GM06990 (cell line): ENCODE measurements around the gene MYH7.

Experiments
- DNase-seq: peaks from one replicate; pipeline ENCODE4 v3.0.0-alpha.2; 2011; ENCODE audit not compliant: insufficient read length; ENCODE audit errors: extremely low read depth
- H3K27me3 ChIP-seq: replicated peaks from 2 replicates; pipeline ENCODE4 v1.6.0; 2011; ENCODE audit warnings: low read length; ENCODE audit not compliant: control insufficient read depth, insufficient read depth
- H3K36me3 ChIP-seq: 2 replicates; pipeline ENCODE4 v1.5.1; 2011; ENCODE audit warnings: low read length; ENCODE audit not compliant: control insufficient read depth, insufficient read depth
- H3K4me3 ChIP-seq: replicated peaks from 2 replicates; pipeline ENCODE4 v1.5.1; 2011; ENCODE audit warnings: low read depth, mild to moderate bottlenecking, control low read depth, low read length
- TF ChIP-seq, protein P1 (sequence below): IDR thresholded peaks from 2 replicates; pipeline ENCODE4 v1.5.1; 2011; ENCODE audit warnings: low read length, control low read depth, mild to moderate bottlenecking, inconsistent platforms; ENCODE audit not compliant: insufficient read depth, poor library complexity, severe bottlenecking

Gene MYH7

GRCh38 chr14:23406244-23406643 is 29.2 kb downstream of the MYH7 start:
- Histone ChIP-seq H3K36me3 (no peaks in the 10 kb centered on the region), H3K27me3 (peaks cover 5% of the 10 kb centered on the region), H3K4me3 (no peak overlapping the region)
- TF ChIP-seq, protein P1, sequence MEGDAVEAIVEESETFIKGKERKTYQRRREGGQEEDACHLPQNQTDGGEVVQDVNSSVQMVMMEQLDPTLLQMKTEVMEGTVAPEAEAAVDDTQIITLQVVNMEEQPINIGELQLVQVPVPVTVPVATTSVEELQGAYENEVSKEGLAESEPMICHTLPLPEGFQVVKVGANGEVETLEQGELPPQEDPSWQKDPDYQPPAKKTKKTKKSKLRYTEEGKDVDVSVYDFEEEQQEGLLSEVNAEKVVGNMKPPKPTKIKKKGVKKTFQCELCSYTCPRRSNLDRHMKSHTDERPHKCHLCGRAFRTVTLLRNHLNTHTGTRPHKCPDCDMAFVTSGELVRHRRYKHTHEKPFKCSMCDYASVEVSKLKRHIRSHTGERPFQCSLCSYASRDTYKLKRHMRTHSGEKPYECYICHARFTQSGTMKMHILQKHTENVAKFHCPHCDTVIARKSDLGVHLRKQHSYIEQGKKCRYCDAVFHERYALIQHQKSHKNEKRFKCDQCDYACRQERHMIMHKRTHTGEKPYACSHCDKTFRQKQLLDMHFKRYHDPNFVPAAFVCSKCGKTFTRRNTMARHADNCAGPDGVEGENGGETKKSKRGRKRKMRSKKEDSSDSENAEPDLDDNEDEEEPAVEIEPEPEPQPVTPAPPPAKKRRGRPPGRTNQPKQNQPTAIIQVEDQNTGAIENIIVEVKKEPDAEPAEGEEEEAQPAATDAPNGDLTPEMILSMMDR = no peak
- DNase-seq = no peak

- no peak overlapping the region for H3K4me3 ChIP-seq
- peaks cover 5% of the 10 kb centered on the region for H3K27me3 ChIP-seq
- H3K36me3 ChIP-seq = no peaks in the 10 kb centered on the region
- TF ChIP-seq, protein P1 = no peak
- no peak for DNase-seq
Measured at GRCh38 chr14:23405516-23406025, 29.9 kb downstream of the MYH7 start.

- TF ChIP-seq, protein P1 = no peak
- Histone ChIP-seq H3K36me3 (no peaks in the 10 kb centered on the region), H3K4me3 (no peak overlapping the region), H3K27me3 (peaks cover 5% of the 10 kb centered on the region)
- no peak for DNase-seq
Measured at GRCh38 chr14:23405096-23405495, 30.4 kb downstream of the MYH7 start.

GRCh38 chr14:23404331-23404900 is 31.0 kb downstream of the MYH7 start:
- DNase-seq = no peak
- TF ChIP-seq, protein P1 = no peak
- H3K27me3 ChIP-seq = peaks cover 5% of the 10 kb centered on the region
- no peak overlapping the region for H3K4me3 ChIP-seq
- H3K36me3 ChIP-seq = no peaks in the 10 kb centered on the region

GRCh38 chr14:23403908-23404307 is 31.6 kb downstream of the MYH7 start:
- no peak for DNase-seq
- TF ChIP-seq, protein P1 = no peak
- Histone ChIP-seq H3K4me3 (no peak overlapping the region), H3K27me3 (peaks cover 5% of the 10 kb centered on the region), H3K36me3 (no peaks in the 10 kb centered on the region)

- no peak for DNase-seq
- TF ChIP-seq, protein P1 = no peak
- H3K36me3 ChIP-seq = no peaks in the 10 kb centered on the region
- H3K27me3 ChIP-seq = peaks cover 5% of the 10 kb centered on the region
- H3K4me3 ChIP-seq = no peak overlapping the region
Measured at GRCh38 chr14:23403139-23403438, 32.4 kb downstream of the MYH7 start.
